ENCODE measurements around the gene HPCAL1.

Gene HPCAL1

GRCh38 chr2:10411557-10411956 is 108.9 kb downstream of the HPCAL1 start:
- H3K9me2 ChIP-seq (replicated peaks; ENCODE audit: low read depth, low read length) = no peaks in the 10 kb centered on the region
- no peak overlapping the region for H3K4me2 ChIP-seq (ENCODE audit: low read depth, low read length, poor library complexity, severe bottlenecking)
- H3K36me3 ChIP-seq (ENCODE audit: insufficient read depth, low read length) = peaks cover 11% of the 10 kb centered on the region; the same call in 1 of the 2 replicates
- H4K20me1 ChIP-seq (ENCODE audit: insufficient read depth, low read length, poor library complexity, severe bottlenecking) = no peaks in the 10 kb centered on the region
- no peaks in the 10 kb centered on the region for H3F3A ChIP-seq (ENCODE audit: low read depth)
- H3K4me1 ChIP-seq (ENCODE audit: insufficient read depth, low read length, poor library complexity, severe bottlenecking) = peaks cover 22% of the 10 kb centered on the region
- H3K4me3 ChIP-seq (ENCODE audit: low read length, poor library complexity, severe bottlenecking) = no peak overlapping the region
- no peak overlapping the region for H2AFZ ChIP-seq (ENCODE audit: low read length)
- H3K27me3 ChIP-seq (ENCODE audit: insufficient read depth, low read length, poor library complexity, severe bottlenecking) = no peaks in the 10 kb centered on the region
- peaks cover 10% of the 10 kb centered on the region; the same call in 1 of the 2 replicates for H3K79me2 ChIP-seq (ENCODE audit: insufficient read depth, low read length)
- H3K9ac ChIP-seq (ENCODE audit: low read depth, low read length, poor library complexity, severe bottlenecking) = no peak overlapping the region
- TF ChIP-seq CTCF (conservative IDR thresholded peaks at IDR 0.05; ENCODE audit: low read length) (no peak), EZH2phosphoT487 (IDR thresholded peaks at IDR 0.05; ENCODE audit: borderline replicate concordance) (no peak)
- no peaks in the 10 kb centered on the region for H3K9me3 ChIP-seq (ENCODE audit: insufficient read depth, low read depth, low read length)

GRCh38 chr2:10412380-10412779 is 109.7 kb downstream of the HPCAL1 start:
- no peaks in the 10 kb centered on the region for H3K9me3 ChIP-seq (ENCODE audit: insufficient read depth, low read depth, low read length)
- H3K4me2 ChIP-seq (ENCODE audit: low read depth, low read length, poor library complexity, severe bottlenecking) = no peak overlapping the region
- no peaks in the 10 kb centered on the region for H3K9me2 ChIP-seq (replicated peaks; ENCODE audit: low read depth, low read length)
- TF ChIP-seq CTCF (conservative IDR thresholded peaks at IDR 0.05; ENCODE audit: low read length) = no peak
- no peak for TF ChIP-seq EZH2phosphoT487 (IDR thresholded peaks at IDR 0.05; ENCODE audit: borderline replicate concordance)
- no peak overlapping the region for H3K9ac ChIP-seq (ENCODE audit: low read depth, low read length, poor library complexity, severe bottlenecking)
- H4K20me1 ChIP-seq (ENCODE audit: insufficient read depth, low read length, poor library complexity, severe bottlenecking) = no peaks in the 10 kb centered on the region
- H3K4me3 ChIP-seq (ENCODE audit: low read length, poor library complexity, severe bottlenecking) = no peak overlapping the region
- peaks cover 17% of the 10 kb centered on the region for H3K4me1 ChIP-seq (ENCODE audit: insufficient read depth, low read length, poor library complexity, severe bottlenecking)
- no peak overlapping the region for H2AFZ ChIP-seq (ENCODE audit: low read length)
- H3K27me3 ChIP-seq (ENCODE audit: insufficient read depth, low read length, poor library complexity, severe bottlenecking) = no peaks in the 10 kb centered on the region
- H3F3A ChIP-seq (ENCODE audit: low read depth) = no peaks in the 10 kb centered on the region
- H3K79me2 ChIP-seq (ENCODE audit: insufficient read depth, low read length) = peaks cover 7% of the 10 kb centered on the region; the same call in 1 of the 2 replicates
- peaks cover 11% of the 10 kb centered on the region; the same call in 1 of the 2 replicates for H3K36me3 ChIP-seq (ENCODE audit: insufficient read depth, low read length)

- Histone ChIP-seq H3K4me3 (ENCODE audit: low read length, poor library complexity, severe bottlenecking) (no peak overlapping the region), H3F3A (ENCODE audit: low read depth) (no peaks in the 10 kb centered on the region), H3K9ac (ENCODE audit: low read depth, low read length, poor library complexity, severe bottlenecking) (no peak overlapping the region), H3K4me2 (ENCODE audit: low read depth, low read length, poor library complexity, severe bottlenecking) (no peak overlapping the region), H2AFZ (ENCODE audit: low read length) (no peak overlapping the region), H3K36me3 (ENCODE audit: insufficient read depth, low read length) (peaks cover 11% of the 10 kb centered on the region; the same call in 1 of the 2 replicates), H3K4me1 (ENCODE audit: insufficient read depth, low read length, poor library complexity, severe bottlenecking) (peaks cover 6% of the 10 kb centered on the region), H3K9me2 (replicated peaks; ENCODE audit: low read depth, low read length) (no peaks in the 10 kb centered on the region), H3K9me3 (ENCODE audit: insufficient read depth, low read depth, low read length) (no peaks in the 10 kb centered on the region), H4K20me1 (ENCODE audit: insufficient read depth, low read length, poor library complexity, severe bottlenecking) (no peaks in the 10 kb centered on the region), H3K27me3 (ENCODE audit: insufficient read depth, low read length, poor library complexity, severe bottlenecking) (no peaks in the 10 kb centered on the region), H3K79me2 (ENCODE audit: insufficient read depth, low read length) (peaks cover 3% of the 10 kb centered on the region; the same call in 1 of the 2 replicates)
- TF ChIP-seq EZH2phosphoT487 (IDR thresholded peaks at IDR 0.05; ENCODE audit: borderline replicate concordance) (no peak), CTCF (conservative IDR thresholded peaks at IDR 0.05; ENCODE audit: low read length) (no peak)
Measured at GRCh38 chr2:10413503-10413902, 110.8 kb downstream of the HPCAL1 start.

Measured in Loucy (cell line).